Activated naive CD8-positive, alpha-beta T cell treated with anti-CD3 and anti-CD28 coated beads for 36 hours (primary cell): ENCODE measurements around the gene CLASP2. TPM values are rescaled to one million over a fixed set of nuclear protein-coding genes. Genes with fewer than 3 reads are reported as not detected.
"Not testable (repeated sequence)": the region's sequence is repeated elsewhere in the genome, so short reads cannot be mapped to it uniquely, and the experiment has no call there.

ENCODE experiments used
- DNase-seq: peaks from one replicate; pipeline ENCODE4 v3.0.0; 2021
- H3K27ac Mint-ChIP-seq: one replicate; pipeline ENCODE4 v1.8.0; 2022; ENCODE audit warnings: mild to moderate bottlenecking, moderate library complexity, mixed read lengths
- H3K27me3 Mint-ChIP-seq: one replicate; pipeline ENCODE4 v1.8.0; 2022; ENCODE audit warnings: mild to moderate bottlenecking, mixed read lengths
- H3K36me3 Mint-ChIP-seq: one replicate; pipeline ENCODE4 v1.8.0; 2021; ENCODE audit warnings: mild to moderate bottlenecking, mixed read lengths
- H3K4me1 Mint-ChIP-seq: one replicate; pipeline ENCODE4 v1.8.0; 2021; ENCODE audit warnings: mixed read lengths
- H3K4me3 Mint-ChIP-seq: one replicate; pipeline ENCODE4 v1.8.0; 2022; ENCODE audit warnings: mild to moderate bottlenecking, moderate library complexity, mixed read lengths
- H3K9me3 Mint-ChIP-seq: one replicate; pipeline ENCODE4 v1.8.0; 2022; ENCODE audit warnings: mixed read lengths
- total RNA-seq, 2 experiments: library from RNA; stranded (reverse); gene quantifications; one replicate each; pipeline ENCODE4 v1.2.3, GENCODE V29; 2021

Gene CLASP2
- 10 to 100 TPM; 41.2 to 44.2 TPM for total RNA-seq

- H3K4me3 Mint-ChIP-seq: peak within 1 kb of the TSS; percentile 92
- H3K9me3 Mint-ChIP-seq: no peaks in the 10 kb centered on the region
- DNase-seq: peak; percentile 89
- H3K4me1 Mint-ChIP-seq: peaks cover 13% of the 10 kb centered on the region
- peaks cover 2% of the 10 kb centered on the region for H3K36me3 Mint-ChIP-seq
- H3K27ac Mint-ChIP-seq: peak within 1 kb of the TSS; percentile 90
- no peaks in the 10 kb centered on the region for H3K27me3 Mint-ChIP-seq
Observed at GRCh38 chr3:33717866-33718594, at the start of gene CLASP2. Gene CLASP2, minus strand, starts transcription at chr3:33718254. Its CDS starts 252 bp downstream, at chr3:33718002.

DNA sequence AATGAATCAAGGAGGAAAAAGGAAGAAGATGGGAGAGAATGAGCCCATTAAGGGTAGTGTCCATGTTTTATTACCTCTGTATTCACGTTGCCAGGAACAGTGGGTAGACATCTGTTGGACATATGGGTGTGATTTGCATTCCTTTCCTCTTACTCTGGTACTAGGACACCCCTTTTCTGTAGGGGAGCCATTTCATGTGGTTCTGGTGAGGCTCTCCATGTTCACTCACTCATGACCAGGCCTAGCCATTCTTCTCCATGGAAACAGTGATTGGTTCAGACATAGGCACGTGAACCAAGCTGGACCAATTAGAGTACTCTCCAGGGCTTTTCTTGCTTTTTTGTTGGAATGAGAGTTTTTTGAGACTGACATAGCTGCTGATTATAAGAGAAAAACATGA, 40.8 kb upstream of the CLASP2 start:
- Mint-ChIP-seq H3K27ac (no peak overlapping the region), H3K4me1 (no peaks in the 10 kb centered on the region), H3K27me3 (peaks cover 12% of the 10 kb centered on the region), H3K9me3 (peaks cover 9% of the 10 kb centered on the region), H3K36me3 (no peaks in the 10 kb centered on the region), H3K4me3 (no peak overlapping the region)
- DNase-seq: no peak

DNA sequence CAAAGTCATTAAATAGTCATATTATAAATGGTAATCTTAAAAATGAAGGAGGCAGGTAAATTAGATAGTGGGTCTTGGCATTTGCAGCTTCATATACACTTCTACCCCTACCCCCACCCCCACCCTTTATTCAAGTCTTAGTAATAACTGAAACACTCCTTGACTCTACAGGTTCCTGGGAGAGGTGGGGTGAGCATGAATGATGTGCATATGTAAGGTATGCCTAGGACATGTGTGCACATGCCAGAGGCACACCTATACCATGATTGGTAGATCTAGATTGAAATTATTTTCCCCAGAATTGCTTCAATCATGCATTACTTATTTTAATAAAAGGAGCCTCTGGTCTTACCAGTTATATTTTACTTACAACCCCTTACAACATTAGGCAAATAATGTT, 40.2 kb upstream of the CLASP2 start:
- peaks cover 9% of the 10 kb centered on the region for H3K9me3 Mint-ChIP-seq
- peaks cover 12% of the 10 kb centered on the region for H3K27me3 Mint-ChIP-seq
- H3K4me3 Mint-ChIP-seq: no peak overlapping the region
- H3K36me3 Mint-ChIP-seq: no peaks in the 10 kb centered on the region
- no peak overlapping the region for H3K27ac Mint-ChIP-seq
- DNase-seq: no peak
- no peaks in the 10 kb centered on the region for H3K4me1 Mint-ChIP-seq

- not testable (repeated sequence) for H3K9me3 Mint-ChIP-seq, H3K27ac Mint-ChIP-seq, H3K36me3 Mint-ChIP-seq, H3K4me3 Mint-ChIP-seq, H3K4me1 Mint-ChIP-seq, H3K27me3 Mint-ChIP-seq, DNase-seq
Observed at GRCh38 chr3:33754391-33754790, 36.3 kb upstream of the CLASP2 start.

DNA sequence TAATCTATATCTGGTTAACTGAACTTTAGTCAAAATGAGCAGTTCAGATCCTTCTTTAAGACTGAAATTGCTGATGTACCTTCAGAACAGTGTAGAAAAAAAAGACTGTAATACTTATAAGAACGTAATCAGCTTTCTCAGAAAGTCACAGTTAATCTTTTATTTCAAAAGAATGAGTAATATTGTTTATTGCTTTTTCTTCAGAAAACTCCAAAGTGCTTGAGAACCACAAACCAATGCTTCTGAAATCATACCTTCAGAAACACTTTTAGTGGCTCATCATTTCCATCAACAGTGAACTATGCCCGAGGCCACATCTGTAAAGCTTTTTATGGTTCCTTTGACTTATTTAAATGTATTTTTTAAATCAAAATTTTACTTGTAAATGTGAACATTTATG, 33.3 kb upstream of the CLASP2 start:
- Mint-ChIP-seq H3K27ac (no peak overlapping the region), H3K4me1 (peaks cover 2% of the 10 kb centered on the region), H3K36me3 (no peaks in the 10 kb centered on the region), H3K4me3 (no peak overlapping the region), H3K9me3 (peaks cover 9% of the 10 kb centered on the region), H3K27me3 (peaks cover 5% of the 10 kb centered on the region)
- DNase-seq: no peak

DNA sequence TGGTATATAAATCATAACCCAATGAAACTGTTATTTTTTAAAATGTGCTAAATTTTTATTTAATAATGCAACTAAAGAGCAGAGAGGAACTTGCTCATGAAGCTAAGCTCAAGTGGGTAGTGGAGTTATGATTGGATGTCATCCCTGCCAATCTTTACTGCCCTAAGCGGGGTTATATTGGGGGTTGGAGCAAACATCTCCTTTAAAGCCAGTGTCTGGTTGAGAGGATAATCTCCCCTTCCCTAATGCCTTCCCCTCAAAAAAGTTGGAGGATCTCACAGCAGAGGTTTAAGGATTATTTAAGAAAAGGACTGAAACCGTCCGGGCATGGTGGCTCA, 32.1 kb upstream of the CLASP2 start:
- peaks cover 9% of the 10 kb centered on the region for H3K9me3 Mint-ChIP-seq

DNA sequence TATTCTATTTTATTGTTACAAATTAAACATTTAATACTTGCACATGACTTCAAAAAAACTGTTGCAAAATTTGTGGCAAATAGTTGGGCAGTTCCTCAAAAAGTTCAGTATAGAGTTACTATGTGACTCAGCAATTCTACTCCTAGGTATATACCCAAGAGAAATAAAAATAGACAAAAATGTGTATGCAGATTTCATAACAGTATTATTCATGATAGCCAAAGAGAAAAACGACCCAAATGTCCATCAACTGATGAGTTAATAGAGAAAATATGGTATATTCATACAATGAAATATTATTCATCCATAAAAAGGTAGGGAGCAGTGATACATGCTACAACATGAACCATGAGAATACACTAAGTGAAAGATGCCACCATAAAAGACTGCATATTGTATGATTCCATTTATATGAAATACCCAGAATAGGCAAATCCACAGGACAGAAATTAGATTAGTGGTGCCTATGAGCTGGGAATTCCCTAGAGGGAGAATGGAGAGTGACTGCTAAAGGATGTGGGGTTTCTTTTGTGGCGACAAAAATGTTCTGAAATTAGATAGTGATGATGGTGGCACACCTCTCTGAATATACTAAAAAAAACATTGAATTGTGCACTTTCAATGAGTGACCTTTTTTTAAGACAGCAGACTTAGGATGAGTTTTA, 31.6 kb upstream of the CLASP2 start:
- Mint-ChIP-seq H3K4me3 (no peak overlapping the region), H3K27ac (no peak overlapping the region), H3K36me3 (no peaks in the 10 kb centered on the region), H3K27me3 (peaks cover 5% of the 10 kb centered on the region), H3K4me1 (peaks cover 2% of the 10 kb centered on the region), H3K9me3 (peaks cover 5% of the 10 kb centered on the region)
- no peak for DNase-seq

More for the DNA sequence above, 32.1 kb upstream of the CLASP2 start:
- H3K4me3 Mint-ChIP-seq: no peak overlapping the region
- H3K27ac Mint-ChIP-seq: no peak overlapping the region
- no peaks in the 10 kb centered on the region for H3K36me3 Mint-ChIP-seq
- peaks cover 2% of the 10 kb centered on the region for H3K4me1 Mint-ChIP-seq
- no peak for DNase-seq
- peaks cover 5% of the 10 kb centered on the region for H3K27me3 Mint-ChIP-seq

GRCh38 chr3:33746416-33747116, 28.5 kb upstream of the CLASP2 start:
- Mint-ChIP-seq H3K36me3 (no peaks in the 10 kb centered on the region), H3K4me3 (no peak overlapping the region), H3K4me1 (peaks cover 2% of the 10 kb centered on the region), H3K27ac (no peak overlapping the region), H3K27me3 (peaks cover 14% of the 10 kb centered on the region), H3K9me3 (no peaks in the 10 kb centered on the region)
- DNase-seq: no peak

DNA sequence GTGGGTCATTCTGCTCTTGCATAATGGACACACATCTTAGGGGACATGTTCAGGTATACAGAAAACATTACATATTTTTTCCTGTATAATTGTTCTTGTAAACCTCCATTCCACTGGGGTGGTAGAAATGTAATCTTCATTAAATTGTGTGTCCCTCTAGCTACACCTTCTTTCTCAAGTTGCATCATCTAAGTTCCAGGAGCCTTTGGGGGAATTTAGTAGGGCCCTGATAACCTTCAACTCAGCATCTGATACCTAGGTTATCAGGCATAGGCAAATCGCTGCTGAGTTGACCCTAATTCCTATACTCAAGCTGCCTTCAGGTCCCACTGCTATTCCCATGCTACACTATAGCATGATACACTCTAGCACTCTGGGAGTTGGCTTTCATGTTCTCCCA, 19.1 kb upstream of the CLASP2 start:
- no peak overlapping the region for H3K27ac Mint-ChIP-seq
- peaks cover 6% of the 10 kb centered on the region for H3K9me3 Mint-ChIP-seq
- no peak overlapping the region for H3K4me3 Mint-ChIP-seq
- no peaks in the 10 kb centered on the region for H3K36me3 Mint-ChIP-seq
- no peak for DNase-seq
- H3K27me3 Mint-ChIP-seq: peaks cover 16% of the 10 kb centered on the region
- no peaks in the 10 kb centered on the region for H3K4me1 Mint-ChIP-seq

GRCh38 chr3:33732394-33732793, 14.3 kb upstream of the CLASP2 start:
- Mint-ChIP-seq H3K4me3 (no peak overlapping the region), H3K27ac (no peak overlapping the region), H3K36me3 (no peaks in the 10 kb centered on the region), H3K27me3 (no peaks in the 10 kb centered on the region), H3K9me3 (peaks cover 10% of the 10 kb centered on the region), H3K4me1 (no peaks in the 10 kb centered on the region)
- DNase-seq: peak; percentile 3

GRCh38 chr3:33729993-33730392, 11.9 kb upstream of the CLASP2 start:
- no peak overlapping the region for H3K27ac Mint-ChIP-seq
- peaks cover 10% of the 10 kb centered on the region for H3K9me3 Mint-ChIP-seq
- no peaks in the 10 kb centered on the region for H3K36me3 Mint-ChIP-seq
- H3K4me1 Mint-ChIP-seq: no peaks in the 10 kb centered on the region
- DNase-seq: no peak
- no peak overlapping the region for H3K4me3 Mint-ChIP-seq
- no peaks in the 10 kb centered on the region for H3K27me3 Mint-ChIP-seq

DNA sequence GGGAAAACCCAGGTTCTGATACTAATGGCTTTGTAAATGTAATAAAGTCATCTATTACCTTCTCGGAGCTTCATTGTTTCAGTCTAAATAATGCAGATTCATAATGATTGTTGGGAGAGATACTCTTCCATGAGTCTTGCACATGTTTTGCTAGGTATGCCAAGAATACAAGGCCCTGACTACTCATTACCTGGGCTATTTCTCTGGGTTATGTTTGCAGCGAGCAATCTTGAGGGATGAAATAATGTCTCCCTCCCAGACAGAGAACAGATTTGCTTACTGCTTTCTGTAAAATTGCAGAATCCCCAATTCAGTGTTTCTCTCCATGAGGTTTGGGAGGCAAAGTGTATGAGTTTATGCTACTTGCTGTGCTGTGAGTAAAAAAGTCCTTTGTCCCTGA, 6.2 kb upstream of the CLASP2 start:
- Mint-ChIP-seq H3K4me3 (no peak overlapping the region), H3K9me3 (no peaks in the 10 kb centered on the region), H3K27ac (no peak overlapping the region), H3K27me3 (no peaks in the 10 kb centered on the region), H3K4me1 (peaks cover 4% of the 10 kb centered on the region), H3K36me3 (no peaks in the 10 kb centered on the region)
- DNase-seq: no peak

GRCh38 chr3:33722626-33723370, 4.7 kb upstream of the CLASP2 start:
- Mint-ChIP-seq H3K9me3 (no peaks in the 10 kb centered on the region), H3K36me3 (no peaks in the 10 kb centered on the region), H3K4me3 (no peak overlapping the region), H3K4me1 (peaks cover 4% of the 10 kb centered on the region), H3K27ac (no peak overlapping the region), H3K27me3 (no peaks in the 10 kb centered on the region)
- no peak for DNase-seq

DNA sequence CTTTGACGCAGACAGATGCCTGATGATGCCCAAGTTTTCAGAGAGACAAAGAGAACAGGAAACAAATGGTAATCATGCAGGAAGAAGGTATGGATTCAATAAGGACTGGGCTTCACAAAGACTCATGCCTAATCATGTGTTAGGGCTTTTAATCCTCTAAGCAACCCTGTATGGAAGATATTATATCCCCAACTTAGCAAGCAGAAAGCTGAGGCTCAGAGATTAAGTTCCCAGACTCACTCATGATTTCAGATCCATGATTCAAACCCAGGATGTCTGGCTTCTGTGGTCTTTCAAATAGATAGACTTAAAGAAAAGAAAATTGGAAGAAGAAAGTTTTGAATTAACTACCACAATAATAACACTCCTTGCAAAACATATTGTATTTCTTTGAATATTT, 4.1 kb upstream of the CLASP2 start:
- no peaks in the 10 kb centered on the region for H3K9me3 Mint-ChIP-seq

DNA sequence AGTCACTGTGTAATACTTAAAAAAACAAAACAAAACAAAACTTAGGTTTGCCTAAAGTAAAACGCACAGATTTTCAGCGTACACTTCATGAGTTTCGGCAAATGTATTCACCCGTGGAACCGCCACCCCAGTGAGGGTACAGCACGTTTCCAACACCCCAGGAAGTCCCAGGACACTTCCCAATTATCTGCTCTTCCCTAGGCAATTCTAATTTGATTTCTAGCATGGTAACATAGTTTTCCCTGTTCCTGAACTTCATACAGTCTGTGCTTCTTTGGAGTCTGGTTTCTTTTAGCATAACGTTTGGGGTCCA, 497 bp upstream of the CLASP2 start:
- no peaks in the 10 kb centered on the region for H3K9me3 Mint-ChIP-seq
- DNase-seq: no peak
- peaks cover 12% of the 10 kb centered on the region for H3K4me1 Mint-ChIP-seq
- peak overlapping the region; percentile 92 for H3K4me3 Mint-ChIP-seq
- no peaks in the 10 kb centered on the region for H3K27me3 Mint-ChIP-seq
- peak overlapping the region; percentile 90 for H3K27ac Mint-ChIP-seq
- H3K36me3 Mint-ChIP-seq: peaks cover 2% of the 10 kb centered on the region

More for the DNA sequence above, 4.1 kb upstream of the CLASP2 start:
- H3K27ac Mint-ChIP-seq: no peak overlapping the region
- peaks cover 4% of the 10 kb centered on the region for H3K4me1 Mint-ChIP-seq
- no peak overlapping the region for H3K4me3 Mint-ChIP-seq
- no peak for DNase-seq
- H3K27me3 Mint-ChIP-seq: no peaks in the 10 kb centered on the region
- no peaks in the 10 kb centered on the region for H3K36me3 Mint-ChIP-seq
